Stimulated activated CD4-positive, alpha-beta T cell treated with anti-CD3 and anti-CD28 coated beads, Interleukin-15, amount 100 ng/mL, for 24 hours (primary cell): ENCODE data around the gene VSIG8.

Experiments
- DNase-seq: peaks from one replicate; pipeline ENCODE4 v3.0.0-alpha.2; 2020

Gene VSIG8

DNA sequence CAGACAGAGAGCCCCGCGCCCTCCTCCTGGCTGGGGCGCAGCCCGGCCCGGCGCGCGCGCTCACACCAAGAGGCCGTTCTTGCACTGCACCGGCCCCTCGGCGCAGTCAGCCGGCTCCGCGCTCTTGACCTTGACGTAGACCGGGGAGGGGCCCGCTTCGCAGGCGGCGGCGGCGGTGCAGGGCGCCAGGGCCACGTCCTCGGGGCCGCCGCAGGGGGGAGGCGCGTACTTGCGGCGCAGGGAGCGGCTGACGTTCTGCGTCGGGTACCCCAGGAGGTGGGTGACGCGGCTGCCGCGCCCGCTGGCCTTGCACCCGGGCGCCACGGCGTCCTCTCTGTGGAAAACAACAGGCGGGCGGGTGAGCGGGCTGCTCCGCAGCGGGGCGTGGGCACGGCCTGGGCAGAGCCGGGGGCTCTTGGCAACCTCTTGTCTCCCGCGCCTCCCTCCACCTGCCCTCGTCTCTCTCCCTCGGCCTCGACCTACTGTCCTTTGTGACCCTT is 7.7 kb downstream of the VSIG8 start:
- peak; percentile 87 for DNase-seq

DNA sequence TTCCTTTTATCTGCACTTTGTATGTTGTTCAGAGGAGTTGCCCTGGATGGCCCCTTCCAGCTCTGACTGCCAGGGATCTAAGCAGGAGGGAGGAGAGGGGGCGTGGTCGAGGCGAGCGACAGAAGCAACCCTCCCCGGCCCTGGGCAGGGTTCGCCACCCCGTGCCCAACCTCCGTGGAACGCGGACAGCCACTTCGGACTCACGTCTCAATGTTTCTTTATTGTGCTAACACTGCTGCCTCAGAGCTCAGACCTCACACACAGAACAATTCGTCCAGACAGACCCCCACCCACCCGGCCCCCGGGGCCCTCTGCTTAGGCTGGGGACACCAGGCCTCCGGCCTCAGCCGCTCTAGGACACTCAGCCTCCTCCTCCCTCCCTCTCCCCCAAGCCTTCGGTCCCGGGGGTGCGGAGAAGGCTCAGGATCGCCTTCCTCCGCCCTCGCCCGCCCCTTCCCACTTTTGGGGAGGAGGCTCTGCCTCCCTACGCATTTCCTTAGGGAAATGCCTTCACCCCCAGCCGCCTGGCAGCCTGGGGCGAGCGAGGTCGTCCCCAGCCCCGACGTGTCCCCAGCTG is 8.3 kb downstream of the VSIG8 start:
- peak; percentile 59 for DNase-seq

DNA sequence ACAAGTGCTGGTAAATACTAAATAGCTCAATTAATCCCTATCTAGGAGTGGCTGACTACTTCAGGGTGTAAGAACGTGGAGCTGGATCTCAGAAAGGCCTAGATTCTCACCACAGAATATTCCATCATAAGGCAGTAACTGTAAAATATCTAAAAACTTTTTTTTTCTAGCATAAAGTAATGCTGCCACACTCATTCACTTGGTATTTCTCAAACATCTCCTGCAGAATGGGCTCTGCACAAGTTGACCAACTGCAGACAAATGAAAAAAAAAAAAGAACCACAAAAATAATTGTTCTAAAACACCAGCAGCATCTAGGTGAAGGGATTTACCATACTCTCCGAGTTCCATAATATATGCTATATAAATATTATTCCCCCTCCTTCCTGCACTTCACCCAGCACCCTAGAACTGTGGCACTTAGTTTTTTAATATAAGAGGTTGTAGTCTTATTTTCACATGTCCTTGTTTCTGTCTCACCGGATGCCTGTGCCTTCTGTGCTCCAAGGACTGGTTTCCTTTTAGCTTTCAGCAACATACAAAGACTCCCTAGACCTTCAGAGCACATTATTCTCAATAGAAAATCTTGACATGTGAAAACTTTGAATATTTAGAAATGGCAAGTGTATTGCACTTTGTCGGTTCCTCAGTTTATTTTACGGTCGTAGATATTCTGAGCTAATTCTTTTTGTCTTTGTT is 8.9 kb downstream of the VSIG8 start:
- DNase-seq, result no peak

DNA sequence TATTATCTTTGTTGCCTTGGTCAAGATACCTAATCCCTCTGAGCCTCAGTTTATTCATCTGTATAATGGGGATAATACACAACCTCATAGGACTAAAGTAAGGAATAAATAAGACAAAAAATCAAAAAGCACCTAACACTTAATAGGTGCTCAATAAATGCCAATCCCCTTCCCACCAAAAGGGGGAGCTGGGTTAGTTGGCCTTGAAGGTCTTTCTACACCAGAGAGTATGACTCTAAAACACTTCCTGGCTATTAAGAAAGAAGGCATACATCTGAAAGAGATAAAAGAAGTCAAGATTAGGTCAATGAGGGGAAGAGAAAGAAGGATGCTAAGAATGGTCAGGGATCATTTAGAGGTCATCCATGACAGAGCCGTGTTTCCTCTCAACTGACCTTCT is 11.1 kb downstream of the VSIG8 start:
- no peak for DNase-seq

- DNase-seq, result no peak
Measured at GRCh38 chr1:159849626-159850366, 12.7 kb downstream of the VSIG8 start.

- no peak for DNase-seq
Measured at GRCh38 chr1:159848326-159848725, 14.1 kb downstream of the VSIG8 start.

DNA sequence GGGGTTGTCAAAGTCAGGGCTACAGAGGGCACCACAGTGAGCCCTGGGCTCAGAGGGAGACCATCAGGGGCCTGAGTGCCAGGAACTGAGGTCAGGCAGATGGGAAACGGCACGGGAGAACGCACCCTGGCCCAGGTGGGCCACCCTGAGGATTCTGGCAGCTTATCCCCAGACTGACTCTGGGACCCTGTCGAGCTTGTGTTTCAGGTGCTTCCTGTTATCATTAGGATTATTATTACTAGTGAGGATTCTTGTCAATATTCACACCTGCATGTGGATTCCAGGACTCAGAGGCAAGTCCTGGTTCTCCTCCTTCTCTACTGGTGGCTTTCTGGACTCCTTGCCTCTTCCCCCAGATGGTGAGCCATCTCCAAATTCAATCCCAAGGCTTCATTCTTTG is 15.2 kb downstream of the VSIG8 start:
- no peak for DNase-seq

DNA sequence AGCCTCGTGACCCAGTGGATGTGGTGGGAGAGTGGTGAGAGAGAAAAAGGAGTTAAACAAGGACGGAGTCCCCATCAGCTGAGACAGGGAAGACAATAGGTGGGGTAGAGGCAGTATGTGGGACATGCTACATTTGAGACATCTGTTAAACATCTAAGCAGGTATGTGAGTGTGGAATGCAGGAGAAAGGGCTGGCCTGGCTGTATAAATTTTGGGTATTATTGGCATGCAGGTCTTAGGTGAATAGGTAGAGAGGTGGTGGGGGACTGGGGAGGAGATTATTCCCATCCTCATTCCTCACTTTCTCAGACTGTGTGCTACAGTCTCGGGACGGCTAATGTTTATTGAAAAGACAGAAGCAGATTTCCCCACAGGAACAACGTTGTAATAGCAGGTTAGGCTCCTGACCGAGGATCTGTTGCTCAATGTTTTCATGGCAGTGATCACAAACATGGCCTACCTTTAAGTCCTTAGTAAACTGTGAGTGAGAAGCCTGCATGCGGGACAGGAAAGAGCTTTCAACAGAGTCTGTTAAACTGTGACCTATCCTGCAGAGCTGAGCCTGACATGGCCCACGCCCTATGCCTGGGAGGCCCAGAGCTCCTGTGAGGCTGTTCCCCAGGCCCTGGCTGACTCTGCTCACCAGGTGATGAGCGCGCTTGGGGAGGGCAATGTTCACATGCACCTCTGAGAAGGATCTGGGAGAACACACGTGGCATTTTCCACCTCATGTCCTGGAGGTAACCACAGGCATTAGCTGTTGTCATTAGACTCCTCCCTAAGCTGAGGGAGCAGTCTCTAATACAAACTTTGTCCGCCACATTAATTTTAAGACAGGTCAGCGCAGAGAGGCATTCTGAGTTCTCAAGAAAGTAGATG is 16.5 kb downstream of the VSIG8 start:
- DNase-seq, result no peak

DNA sequence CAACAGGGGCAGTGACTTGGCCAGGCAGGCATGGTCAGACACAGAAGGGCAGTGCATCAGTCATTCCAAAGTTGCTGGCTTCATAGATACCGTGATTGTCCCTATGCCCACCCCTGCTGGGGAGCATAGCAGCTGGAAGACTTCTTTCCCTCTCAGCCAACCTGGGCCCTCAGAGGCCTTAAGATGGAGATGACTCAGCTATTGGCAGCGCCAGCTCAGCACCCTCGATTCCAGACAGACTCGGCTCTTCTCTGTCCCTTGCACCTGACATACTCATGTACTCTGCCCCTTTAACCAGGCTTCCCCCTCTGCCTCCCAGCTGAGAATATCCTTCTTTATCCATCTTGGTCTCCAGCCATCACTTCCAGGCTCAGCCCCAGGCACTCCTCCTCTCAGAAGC is 19.0 kb downstream of the VSIG8 start:
- no peak for DNase-seq

DNA sequence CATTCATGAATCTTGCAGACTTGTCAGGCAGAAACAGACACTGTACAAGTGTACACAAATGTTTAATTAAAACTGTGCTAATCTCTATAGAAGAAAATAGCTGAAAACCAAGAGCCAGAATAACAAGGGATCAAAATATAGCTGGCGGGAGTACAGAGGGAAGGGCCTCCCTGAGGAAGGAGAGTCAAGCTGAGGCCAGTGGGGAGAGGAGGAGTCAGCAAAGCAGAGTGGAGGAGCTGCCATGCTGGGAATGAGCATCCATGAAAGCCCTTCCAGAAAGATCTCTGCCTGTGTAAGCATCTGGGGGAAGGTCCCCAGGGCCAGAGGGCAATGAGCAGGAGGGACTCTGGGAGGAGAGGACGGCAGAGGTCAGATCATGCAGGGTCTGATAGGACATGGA is 20.7 kb downstream of the VSIG8 start:
- DNase-seq, result no peak

DNA sequence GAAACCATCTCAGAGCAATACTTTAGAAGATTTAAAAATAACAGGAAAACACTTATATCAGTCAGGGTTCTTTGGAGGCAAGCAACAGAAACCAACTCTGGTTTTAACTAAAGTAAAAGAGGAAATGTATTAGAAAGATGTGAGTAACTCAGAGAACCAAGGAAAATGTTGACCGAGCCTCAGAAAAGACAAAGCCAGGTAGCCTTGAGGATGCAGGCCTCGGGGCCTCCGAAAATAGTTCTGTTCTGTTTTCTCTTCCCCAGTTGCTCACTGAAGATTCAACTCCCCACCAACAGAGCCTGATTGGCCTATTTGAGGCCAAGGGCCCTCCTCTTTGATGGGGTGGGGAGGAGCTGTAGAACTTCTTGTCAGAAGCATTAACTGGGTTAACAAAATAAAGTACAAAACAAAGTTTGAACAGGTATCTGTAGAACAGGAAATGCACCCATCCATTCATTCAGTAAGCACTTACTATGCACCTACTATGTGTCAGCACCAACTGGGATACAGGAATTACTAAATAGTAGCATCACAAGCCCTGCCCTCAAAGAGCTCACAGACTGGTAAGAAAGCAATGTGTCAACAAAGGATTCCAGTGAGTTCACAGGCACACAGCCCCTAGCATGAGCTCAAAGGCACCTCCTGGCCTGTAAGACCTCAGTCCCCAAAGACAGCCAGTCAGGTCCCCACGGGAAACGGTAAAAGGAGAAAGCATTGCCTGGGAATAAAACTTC is 23.2 kb downstream of the VSIG8 start:
- DNase-seq, result no peak

DNA sequence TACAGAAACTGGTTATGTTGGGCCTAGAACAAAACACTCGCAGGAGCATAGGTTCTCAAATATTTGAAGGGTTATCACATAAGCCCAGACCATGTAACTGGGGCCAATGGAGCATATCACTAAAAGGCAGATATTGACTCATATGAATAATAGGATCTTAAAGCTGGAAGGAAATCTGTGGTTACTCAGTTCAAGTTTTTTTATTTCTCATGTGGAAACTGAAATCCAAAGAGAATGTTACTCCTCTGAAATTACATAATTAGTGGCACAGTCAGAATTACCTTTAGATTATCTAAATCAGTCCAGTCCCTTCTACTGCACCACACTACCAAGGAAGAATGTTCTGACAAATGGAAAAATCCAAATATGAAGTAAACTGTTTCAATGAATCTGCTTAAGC is 23.7 kb downstream of the VSIG8 start:
- DNase-seq, result no peak

- no peak for DNase-seq
Measured at GRCh38 chr1:159835862-159836525, 26.5 kb downstream of the VSIG8 start.

- DNase-seq, result no peak
Measured at GRCh38 chr1:159835356-159835755, 27.1 kb downstream of the VSIG8 start.

DNA sequence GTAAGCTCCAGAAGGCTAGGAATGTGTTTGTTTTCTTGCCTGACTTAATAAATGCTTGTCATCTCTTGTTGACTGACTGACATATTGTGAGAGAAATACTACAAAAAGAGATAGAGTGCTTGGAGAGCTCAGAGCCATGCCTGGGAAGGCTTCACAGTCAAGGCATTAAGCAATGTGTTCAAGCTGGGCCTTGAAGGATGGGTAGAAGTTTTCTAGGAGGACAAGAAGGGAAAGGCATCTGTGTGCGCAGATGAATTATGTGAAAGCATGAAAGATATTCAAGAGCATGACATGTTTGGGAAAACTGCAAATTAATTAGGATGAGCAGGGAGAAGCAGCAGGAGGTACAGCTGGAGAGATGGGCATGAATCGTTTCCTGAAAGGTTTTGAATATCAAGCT is 30.1 kb downstream of the VSIG8 start:
- no peak for DNase-seq

GRCh38 chr1:159831412-159832141 is 30.9 kb downstream of the VSIG8 start:
- no peak for DNase-seq

GRCh38 chr1:159830722-159831121 is 31.7 kb downstream of the VSIG8 start:
- DNase-seq, result no peak

- DNase-seq, result no peak
Measured at GRCh38 chr1:159829822-159830465, 32.5 kb downstream of the VSIG8 start.

DNA sequence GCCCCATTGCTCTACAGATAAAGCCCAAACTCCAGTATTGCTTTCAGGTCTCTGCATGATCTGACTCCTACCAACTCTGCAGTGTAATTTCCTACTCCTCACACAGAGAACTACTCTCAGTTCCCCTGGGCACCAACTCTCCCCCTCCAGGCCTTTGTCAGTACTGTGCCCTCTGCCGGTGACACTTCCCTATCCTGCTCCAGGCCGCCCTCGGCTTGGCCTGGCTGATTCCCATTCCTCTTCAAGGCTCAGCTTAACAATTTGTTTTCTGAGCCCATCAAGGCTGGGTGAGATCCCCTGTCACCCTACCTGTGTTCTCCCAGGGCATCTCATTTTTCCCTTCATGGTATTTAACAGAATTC is 33.2 kb downstream of the VSIG8 start:
- DNase-seq, result no peak

GRCh38 chr1:159828581-159829272 is 33.7 kb downstream of the VSIG8 start:
- no peak for DNase-seq
